ENCODE data around the gene FBXO44.

Gene FBXO44

DNA sequence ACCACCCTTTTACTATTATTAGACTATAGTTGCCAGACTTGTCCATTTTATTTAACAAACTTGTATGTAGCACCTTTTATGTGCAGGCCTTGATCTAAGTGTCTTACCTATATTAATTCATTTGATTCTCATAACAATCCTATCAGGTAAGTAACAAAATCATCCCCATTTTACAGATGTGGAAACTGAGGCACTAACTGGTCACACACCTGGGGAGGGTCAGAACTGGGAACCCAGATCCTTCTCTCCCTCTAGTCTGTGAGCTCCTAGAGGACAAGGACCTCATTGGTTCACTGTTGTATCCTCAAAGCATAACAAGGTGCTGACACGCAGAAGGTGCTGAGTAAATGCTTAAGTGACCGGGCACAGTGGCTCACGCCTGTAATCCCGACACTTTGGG, 15.3 kb upstream of the FBXO44 start:
- Histone ChIP-seq H3K79me2 (ENCODE audit: insufficient read depth, low read length) (no peaks in the 10 kb centered on the region), H4K20me1 (ENCODE audit: insufficient read depth, low read length) (peaks cover 20% of the 10 kb centered on the region), H3K27ac (ENCODE audit: low read length) (no peak overlapping the region), H3K27me3 (ENCODE audit: insufficient read depth, low read length, poor library complexity) (no peaks in the 10 kb centered on the region), H2AFZ (ENCODE audit: low read depth, low read length) (no peak overlapping the region), H3K36me3 (ENCODE audit: insufficient read depth, low read length) (no peaks in the 10 kb centered on the region), H3K4me3 (ENCODE audit: low read depth in 1 of 2, low read length in 2 of 2) (no peak overlapping the region), H3K9me3 (ENCODE audit: insufficient read depth, low read length, severe bottlenecking) (no peaks in the 10 kb centered on the region), H3K4me2 (ENCODE audit: insufficient read depth, low read length) (no peak overlapping the region), H3K4me1 (ENCODE audit: insufficient read depth, low read length) (no peaks in the 10 kb centered on the region), H3K9ac (ENCODE audit: low read depth, low read length) (no peak overlapping the region)
- no peak for TF ChIP-seq EZH2 (IDR thresholded peaks at IDR 0.05; ENCODE audit: borderline replicate concordance, low read depth, low read length, severe bottlenecking)
- TF ChIP-seq, protein P1, sequence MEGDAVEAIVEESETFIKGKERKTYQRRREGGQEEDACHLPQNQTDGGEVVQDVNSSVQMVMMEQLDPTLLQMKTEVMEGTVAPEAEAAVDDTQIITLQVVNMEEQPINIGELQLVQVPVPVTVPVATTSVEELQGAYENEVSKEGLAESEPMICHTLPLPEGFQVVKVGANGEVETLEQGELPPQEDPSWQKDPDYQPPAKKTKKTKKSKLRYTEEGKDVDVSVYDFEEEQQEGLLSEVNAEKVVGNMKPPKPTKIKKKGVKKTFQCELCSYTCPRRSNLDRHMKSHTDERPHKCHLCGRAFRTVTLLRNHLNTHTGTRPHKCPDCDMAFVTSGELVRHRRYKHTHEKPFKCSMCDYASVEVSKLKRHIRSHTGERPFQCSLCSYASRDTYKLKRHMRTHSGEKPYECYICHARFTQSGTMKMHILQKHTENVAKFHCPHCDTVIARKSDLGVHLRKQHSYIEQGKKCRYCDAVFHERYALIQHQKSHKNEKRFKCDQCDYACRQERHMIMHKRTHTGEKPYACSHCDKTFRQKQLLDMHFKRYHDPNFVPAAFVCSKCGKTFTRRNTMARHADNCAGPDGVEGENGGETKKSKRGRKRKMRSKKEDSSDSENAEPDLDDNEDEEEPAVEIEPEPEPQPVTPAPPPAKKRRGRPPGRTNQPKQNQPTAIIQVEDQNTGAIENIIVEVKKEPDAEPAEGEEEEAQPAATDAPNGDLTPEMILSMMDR (IDR thresholded peaks at IDR 0.05; ENCODE audit: borderline replicate concordance, extremely low read depth, low read length, poor library complexity, severe bottlenecking) = no peak
- DNase-seq (no peak), ATAC-seq (ENCODE audit: insufficient read depth, low read depth) (no peak)

DNA sequence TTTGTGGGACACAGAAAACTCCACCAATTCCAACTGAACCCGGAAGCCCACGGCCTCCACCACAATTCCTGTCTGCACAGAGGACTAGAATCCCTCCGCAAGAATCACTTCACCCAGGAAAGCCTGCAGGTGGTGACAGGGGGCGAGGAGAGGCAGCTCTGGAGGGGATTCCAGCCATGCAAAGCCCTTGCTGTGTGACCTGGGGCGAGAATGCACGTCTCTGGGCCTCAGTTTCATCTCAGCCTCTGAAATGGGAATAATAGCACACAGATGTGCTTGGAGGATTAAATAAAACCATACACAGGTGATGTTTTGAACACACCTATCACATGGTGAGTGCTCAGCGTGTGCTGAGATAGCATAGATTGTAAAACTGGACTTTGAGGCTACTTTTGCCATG, 14.6 kb upstream of the FBXO44 start:
- H3K79me2 ChIP-seq (ENCODE audit: insufficient read depth, low read length) = no peaks in the 10 kb centered on the region
- no peaks in the 10 kb centered on the region for H3K4me1 ChIP-seq (ENCODE audit: insufficient read depth, low read length)
- no peaks in the 10 kb centered on the region for H3K9me3 ChIP-seq (ENCODE audit: insufficient read depth, low read length, severe bottlenecking)
- no peak overlapping the region for H2AFZ ChIP-seq (ENCODE audit: low read depth, low read length)
- no peaks in the 10 kb centered on the region for H3K36me3 ChIP-seq (ENCODE audit: insufficient read depth, low read length)
- no peak for TF ChIP-seq EZH2 (IDR thresholded peaks at IDR 0.05; ENCODE audit: borderline replicate concordance, low read depth, low read length, severe bottlenecking)
- TF ChIP-seq, protein P1 (IDR thresholded peaks at IDR 0.05; ENCODE audit: borderline replicate concordance, extremely low read depth, low read length, poor library complexity, severe bottlenecking) = no peak
- H3K4me3 ChIP-seq (ENCODE audit: low read depth in 1 of 2, low read length in 2 of 2) = no peak overlapping the region
- ATAC-seq (ENCODE audit: insufficient read depth, low read depth) = no peak
- H3K9ac ChIP-seq (ENCODE audit: low read depth, low read length) = no peak overlapping the region
- no peak for DNase-seq
- H4K20me1 ChIP-seq (ENCODE audit: insufficient read depth, low read length) = peaks cover 20% of the 10 kb centered on the region
- no peak overlapping the region for H3K4me2 ChIP-seq (ENCODE audit: insufficient read depth, low read length)
- H3K27ac ChIP-seq (ENCODE audit: low read length) = no peak overlapping the region
- no peaks in the 10 kb centered on the region for H3K27me3 ChIP-seq (ENCODE audit: insufficient read depth, low read length, poor library complexity)

DNA sequence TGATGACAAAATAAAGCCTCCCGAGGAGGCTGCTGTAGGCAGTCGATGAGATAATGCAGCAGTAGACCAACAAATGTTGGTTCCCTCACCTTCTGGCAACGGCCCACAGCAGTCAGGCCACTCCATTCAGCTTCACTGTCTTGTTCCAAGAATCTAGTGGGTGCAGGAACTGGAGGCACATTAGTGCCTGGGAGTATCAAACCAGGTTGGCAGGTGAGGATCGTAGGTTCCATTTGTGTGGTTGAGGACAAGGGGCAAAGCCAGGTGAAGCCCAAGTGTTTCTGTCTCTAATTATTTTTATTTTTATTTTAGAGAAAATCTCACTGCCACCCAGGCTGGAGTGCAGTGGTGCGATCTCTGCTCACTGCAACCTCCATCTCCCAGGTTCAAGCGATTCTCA, 13.7 kb upstream of the FBXO44 start:
- no peak overlapping the region for H3K9ac ChIP-seq (ENCODE audit: low read depth, low read length)
- H3K9me3 ChIP-seq (ENCODE audit: insufficient read depth, low read length, severe bottlenecking) = no peaks in the 10 kb centered on the region
- H2AFZ ChIP-seq (ENCODE audit: low read depth, low read length) = no peak overlapping the region
- H3K79me2 ChIP-seq (ENCODE audit: insufficient read depth, low read length) = no peaks in the 10 kb centered on the region
- ATAC-seq (ENCODE audit: insufficient read depth, low read depth) = no peak
- H4K20me1 ChIP-seq (ENCODE audit: insufficient read depth, low read length) = peaks cover 19% of the 10 kb centered on the region
- H3K4me3 ChIP-seq (ENCODE audit: low read depth in 1 of 2, low read length in 2 of 2) = no peak overlapping the region
- TF ChIP-seq, protein P1 (IDR thresholded peaks at IDR 0.05; ENCODE audit: borderline replicate concordance, extremely low read depth, low read length, poor library complexity, severe bottlenecking) = no peak
- TF ChIP-seq EZH2 (IDR thresholded peaks at IDR 0.05; ENCODE audit: borderline replicate concordance, low read depth, low read length, severe bottlenecking) = no peak
- H3K36me3 ChIP-seq (ENCODE audit: insufficient read depth, low read length) = no peaks in the 10 kb centered on the region
- H3K27me3 ChIP-seq (ENCODE audit: insufficient read depth, low read length, poor library complexity) = no peaks in the 10 kb centered on the region
- no peaks in the 10 kb centered on the region for H3K4me1 ChIP-seq (ENCODE audit: insufficient read depth, low read length)
- no peak for DNase-seq
- no peak overlapping the region for H3K4me2 ChIP-seq (ENCODE audit: insufficient read depth, low read length)
- no peak overlapping the region for H3K27ac ChIP-seq (ENCODE audit: low read length)

DNA sequence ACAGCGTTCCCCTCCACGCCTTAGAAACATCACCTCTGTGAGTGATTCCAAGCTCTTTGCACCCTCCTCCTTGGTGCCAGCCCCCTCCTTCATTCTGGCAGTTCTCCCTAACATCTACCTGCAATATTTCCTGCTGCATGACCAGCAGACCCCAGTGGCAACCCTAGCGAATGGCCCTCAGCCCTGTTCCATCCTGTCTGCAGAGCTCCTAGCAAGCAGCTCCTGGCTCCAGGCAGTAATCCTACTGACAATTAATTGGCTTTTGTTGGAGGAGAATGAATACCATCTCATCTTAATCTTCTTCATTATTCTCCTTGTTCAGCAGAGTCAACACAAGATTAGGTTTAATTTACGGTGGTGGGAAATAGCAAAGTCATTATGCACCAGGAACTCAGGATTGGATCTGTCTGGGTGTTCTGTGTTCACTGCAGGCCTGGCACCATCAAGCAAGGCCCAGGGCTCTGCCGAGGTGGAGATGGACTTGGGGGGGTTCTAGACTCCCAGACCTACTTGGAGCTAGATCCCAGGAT, 12.8 kb upstream of the FBXO44 start:
- no peak overlapping the region for H3K27ac ChIP-seq (ENCODE audit: low read length)
- H3K9ac ChIP-seq (ENCODE audit: low read depth, low read length) = no peak overlapping the region
- H3K9me3 ChIP-seq (ENCODE audit: insufficient read depth, low read length, severe bottlenecking) = no peaks in the 10 kb centered on the region
- H2AFZ ChIP-seq (ENCODE audit: low read depth, low read length) = no peak overlapping the region
- H3K36me3 ChIP-seq (ENCODE audit: insufficient read depth, low read length) = no peaks in the 10 kb centered on the region
- no peak for TF ChIP-seq EZH2 (IDR thresholded peaks at IDR 0.05; ENCODE audit: borderline replicate concordance, low read depth, low read length, severe bottlenecking)
- TF ChIP-seq, protein P1 (IDR thresholded peaks at IDR 0.05; ENCODE audit: borderline replicate concordance, extremely low read depth, low read length, poor library complexity, severe bottlenecking) = no peak
- H3K4me3 ChIP-seq (ENCODE audit: low read depth in 1 of 2, low read length in 2 of 2) = no peak overlapping the region
- no peaks in the 10 kb centered on the region for H3K79me2 ChIP-seq (ENCODE audit: insufficient read depth, low read length)
- H3K4me1 ChIP-seq (ENCODE audit: insufficient read depth, low read length) = no peaks in the 10 kb centered on the region
- peaks cover 12% of the 10 kb centered on the region; the same call in 1 of the 2 replicates for H4K20me1 ChIP-seq (ENCODE audit: insufficient read depth, low read length)
- no peak for ATAC-seq (ENCODE audit: insufficient read depth, low read depth)
- no peaks in the 10 kb centered on the region for H3K27me3 ChIP-seq (ENCODE audit: insufficient read depth, low read length, poor library complexity)
- DNase-seq = no peak
- no peak overlapping the region for H3K4me2 ChIP-seq (ENCODE audit: insufficient read depth, low read length)
